Thyroid gland (tissue), 4 donors: ENCODE measurements around the gene CNTNAP3B.
"Not testable (repeated sequence)": the region's sequence is repeated elsewhere in the genome, so short reads cannot be mapped to it uniquely, and the experiment has no call there.

Experiments used
- POLR2A ChIP-seq, 2 donors: fragments of 450-650 bp; IDR thresholded peaks; one replicate each; pipeline ENCODE4 v1.6.1; 2017; ENCODE audit warnings: antibody characterized with exemption in 2 of 2, mild to moderate bottlenecking in 2 of 2, moderate library complexity in 1 of 2
- TF ChIP-seq, protein P1 (sequence below), 6 experiments: fragments of 200-600 bp in 3 of 6; fragments of 450-650 bp in 3 of 6; sonication (generic) in 3 of 6; IDR thresholded peaks; one replicate each; pipeline ENCODE4 v1.5.1; 2016 to 2019; ENCODE audit warnings: antibody characterized with exemption in 6 of 6, mild to moderate bottlenecking in 2 of 6, inconsistent platforms in 1 of 6, moderate library complexity in 1 of 6

DNA sequence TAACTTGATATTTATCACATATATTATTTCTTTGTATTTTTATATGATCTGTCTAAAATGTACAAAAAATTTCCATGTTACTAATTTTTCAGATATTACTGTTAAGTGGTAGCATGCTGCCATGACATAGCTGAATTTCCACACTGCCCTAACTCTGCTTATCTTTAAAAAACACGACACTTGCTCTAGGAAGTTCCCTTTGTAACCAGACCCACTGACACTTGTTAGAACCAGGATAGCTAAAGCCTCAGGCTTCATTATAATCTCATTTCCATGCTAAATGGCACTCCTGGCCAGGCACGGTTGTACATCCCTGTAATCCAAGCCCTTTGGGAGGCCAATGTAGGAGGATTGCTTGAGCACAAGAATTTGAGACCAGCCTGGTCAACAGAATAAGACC lies 273.8 kb downstream of the CNTNAP3B start:
- TF ChIP-seq, protein P1, sequence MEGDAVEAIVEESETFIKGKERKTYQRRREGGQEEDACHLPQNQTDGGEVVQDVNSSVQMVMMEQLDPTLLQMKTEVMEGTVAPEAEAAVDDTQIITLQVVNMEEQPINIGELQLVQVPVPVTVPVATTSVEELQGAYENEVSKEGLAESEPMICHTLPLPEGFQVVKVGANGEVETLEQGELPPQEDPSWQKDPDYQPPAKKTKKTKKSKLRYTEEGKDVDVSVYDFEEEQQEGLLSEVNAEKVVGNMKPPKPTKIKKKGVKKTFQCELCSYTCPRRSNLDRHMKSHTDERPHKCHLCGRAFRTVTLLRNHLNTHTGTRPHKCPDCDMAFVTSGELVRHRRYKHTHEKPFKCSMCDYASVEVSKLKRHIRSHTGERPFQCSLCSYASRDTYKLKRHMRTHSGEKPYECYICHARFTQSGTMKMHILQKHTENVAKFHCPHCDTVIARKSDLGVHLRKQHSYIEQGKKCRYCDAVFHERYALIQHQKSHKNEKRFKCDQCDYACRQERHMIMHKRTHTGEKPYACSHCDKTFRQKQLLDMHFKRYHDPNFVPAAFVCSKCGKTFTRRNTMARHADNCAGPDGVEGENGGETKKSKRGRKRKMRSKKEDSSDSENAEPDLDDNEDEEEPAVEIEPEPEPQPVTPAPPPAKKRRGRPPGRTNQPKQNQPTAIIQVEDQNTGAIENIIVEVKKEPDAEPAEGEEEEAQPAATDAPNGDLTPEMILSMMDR (IDR thresholded peaks at IDR 0.05) = not testable (repeated sequence)
- not testable (repeated sequence) for TF ChIP-seq POLR2A (IDR thresholded peaks at IDR 0.05)
